GM18498 (cell line): ENCODE measurements around the gene GBF1.

ENCODE experiments used
- ATAC-seq: cut with Tn5 transposase; IDR thresholded peaks from one replicate; pipeline ENCODE4 v1.9.1; 2021; ENCODE audit warnings: mild to moderate bottlenecking, moderate library complexity; ENCODE audit not compliant: unreplicated experiment

The GBF1 gene

GRCh38 chr10:102264371-102264770, 19.0 kb downstream of the GBF1 start:
- ATAC-seq = no peak

- ATAC-seq = no peak
Measured at GRCh38 chr10:102266670-102267069, 21.3 kb downstream of the GBF1 start.

- ATAC-seq = no peak
Measured at GRCh38 chr10:102267748-102268147, 22.4 kb downstream of the GBF1 start.

GRCh38 chr10:102268375-102268888, 23.1 kb downstream of the GBF1 start:
- ATAC-seq = no peak

GRCh38 chr10:102269017-102269416, 23.7 kb downstream of the GBF1 start:
- no peak for ATAC-seq

GRCh38 chr10:102274062-102274461, 28.7 kb downstream of the GBF1 start:
- no peak for ATAC-seq

GRCh38 chr10:102275343-102275742, 30.0 kb downstream of the GBF1 start:
- no peak for ATAC-seq

GRCh38 chr10:102279104-102279503, 33.8 kb downstream of the GBF1 start:
- ATAC-seq = no peak

GRCh38 chr10:102280397-102281101, 35.2 kb downstream of the GBF1 start:
- ATAC-seq = no peak

- ATAC-seq = no peak
Measured at GRCh38 chr10:102281102-102281487, 35.8 kb downstream of the GBF1 start.

- no peak for ATAC-seq
Measured at GRCh38 chr10:102283488-102283887, 38.2 kb downstream of the GBF1 start.

- ATAC-seq = no peak
Measured at GRCh38 chr10:102283890-102284289, 38.6 kb downstream of the GBF1 start.

- ATAC-seq = no peak
Measured at GRCh38 chr10:102284531-102284930, 39.2 kb downstream of the GBF1 start.

GRCh38 chr10:102285133-102285532, 39.8 kb downstream of the GBF1 start:
- no peak for ATAC-seq

- no peak for ATAC-seq
Measured at GRCh38 chr10:102286216-102286615, 40.9 kb downstream of the GBF1 start.

GRCh38 chr10:102287538-102287937, 42.2 kb downstream of the GBF1 start:
- no peak for ATAC-seq

GRCh38 chr10:102287991-102288390, 42.7 kb downstream of the GBF1 start:
- no peak for ATAC-seq

GRCh38 chr10:102289356-102289755, 44.0 kb downstream of the GBF1 start:
- no peak for ATAC-seq

- no peak for ATAC-seq
Measured at GRCh38 chr10:102289840-102290239, 44.5 kb downstream of the GBF1 start.

GRCh38 chr10:102291221-102291905, 46.0 kb downstream of the GBF1 start:
- ATAC-seq = no peak

- no peak for ATAC-seq
Measured at GRCh38 chr10:102297101-102297500, 51.8 kb downstream of the GBF1 start.

- ATAC-seq = no peak
Measured at GRCh38 chr10:102298899-102299298, 53.6 kb downstream of the GBF1 start.
